ENCODE results near the gene RTEL1.
"Not testable (repeated sequence)": the region's sequence is repeated elsewhere in the genome, so short reads cannot be mapped to it uniquely, and the experiment has no call there.

Gene RTEL1

GRCh38 chr20:63630956-63631355, 27.2 kb upstream of the RTEL1 start:
- DNase-seq: not testable (repeated sequence)

- DNase-seq: not testable (repeated sequence)
Measured at GRCh38 chr20:63631426-63631825, 26.7 kb upstream of the RTEL1 start.

GRCh38 chr20:63633732-63634131, 24.4 kb upstream of the RTEL1 start:
- no peak for DNase-seq

GRCh38 chr20:63635431-63636141, 22.5 kb upstream of the RTEL1 start:
- DNase-seq: peak; percentile 59

GRCh38 chr20:63636752-63637628, 21.1 kb upstream of the RTEL1 start:
- no peak for DNase-seq

GRCh38 chr20:63639093-63639975, 18.8 kb upstream of the RTEL1 start:
- DNase-seq: no peak

- no peak for DNase-seq
Measured at GRCh38 chr20:63640086-63640485, 18.0 kb upstream of the RTEL1 start.

- DNase-seq: not testable (repeated sequence)
Measured at GRCh38 chr20:63640686-63641085, 17.4 kb upstream of the RTEL1 start.

GRCh38 chr20:63641146-63641791, 16.8 kb upstream of the RTEL1 start:
- no peak for DNase-seq

- DNase-seq: peak; percentile 94
Measured at GRCh38 chr20:63641792-63642523, 16.2 kb upstream of the RTEL1 start.

- DNase-seq: no peak
Measured at GRCh38 chr20:63642527-63643247, 15.4 kb upstream of the RTEL1 start.

- no peak for DNase-seq
Measured at GRCh38 chr20:63643499-63643898, 14.6 kb upstream of the RTEL1 start.

GRCh38 chr20:63643946-63644345, 14.2 kb upstream of the RTEL1 start:
- no peak for DNase-seq

- no peak for DNase-seq
Measured at GRCh38 chr20:63645218-63645617, 12.9 kb upstream of the RTEL1 start.

GRCh38 chr20:63648190-63648589, 9.9 kb upstream of the RTEL1 start:
- DNase-seq: no peak

GRCh38 chr20:63648895-63649589, 9.1 kb upstream of the RTEL1 start:
- no peak for DNase-seq

GRCh38 chr20:63650486-63650885, 7.6 kb upstream of the RTEL1 start:
- DNase-seq: not testable (repeated sequence)

- no peak for DNase-seq
Measured at GRCh38 chr20:63651942-63652191, 6.2 kb upstream of the RTEL1 start.

GRCh38 chr20:63652192-63652980, 5.7 kb upstream of the RTEL1 start:
- DNase-seq: peak; percentile 37

All from activated CD4-positive, CD25-positive, alpha-beta regulatory T cell treated with anti-CD3 and anti-CD28 coated beads, Interleukin-2, amount 50 U/mL, for 72 hours (primary cell).